HepG2 (cell line): Measurements from ENCODE around the gene ANKRD66. TPM values are rescaled to one million over a fixed set of nuclear protein-coding genes. Genes with fewer than 3 reads are reported as not detected.

Experiments used
- ATAC-seq: fragments of 200-7000 bp; cut with Tn5 transposase; 3 replicates; pipeline ENCODE4 v1.9.1; 2020; ENCODE audit warnings: mild to moderate bottlenecking, moderate library complexity
- BruUV-seq: library from RNA; stranded (reverse); fragments of 400-500 nt; replicated peaks from 2 replicates; lab custom pipeline; 2021; lab: Mats Ljungman, UMichigan
- CTCF ChIA-PET: fragments of 300-600 bp; formaldehyde crosslinking; extraction: SDS; loops from one replicate; lab custom pipeline; 2021; ENCODE audit warnings: low total read pairs, inconsistent platforms, low intra/inter-chr PET ratio; lab: Yijun Ruan, JAX
- POLR2A ChIA-PET: fragments of 350-600 bp; sonication (Branson Sonifier 250); formaldehyde crosslinking; loops from one replicate; lab custom pipeline; 2020; ENCODE audit warnings: antibody characterized with exemption, inconsistent platforms; lab: Yijun Ruan, JAX
- DNase-seq: peaks from one replicate; pipeline ENCODE4 v3.0.0-alpha.2; 2015; ENCODE audit warnings: low spot score
- FAIRE-seq: peaks from 3 replicates; lab custom pipeline; 2011; peaks lifted over from hg19 to GRCh38; lab: Jason Lieb, UNC
- H2AFZ ChIP-seq: one replicate; pipeline ENCODE4 v1.6.1; 2011; ENCODE audit warnings: low read length, inconsistent platforms
- H3K27ac ChIP-seq: fragments of 300-600 bp; 3 replicates; pipeline ENCODE4 v1.8.0; 2011; ENCODE audit warnings: mixed run types, mild to moderate bottlenecking, mixed read lengths, low read length, inconsistent platforms; ENCODE audit not compliant: insufficient read depth; ENCODE audit errors: extremely low read length
- H3K27me3 ChIP-seq, 2 experiments: fragments of 200-600 bp in 1 of 2; 2 replicates in 1 of 2; 3 replicates in 1 of 2; pipeline versions ENCODE4 v1.6.0 to v1.8.0; 2011; ENCODE audit warnings: low read length in 2 of 2, mild to moderate bottlenecking in 2 of 2, moderate library complexity in 2 of 2, inconsistent platforms in 1 of 2; ENCODE audit not compliant: insufficient read depth in 2 of 2, control insufficient read depth in 1 of 2
- H3K36me3 ChIP-seq, 2 experiments: fragments of 200-600 bp in 1 of 2; replicated peaks in 1 of 2; 2 replicates in 1 of 2; 3 replicates in 1 of 2; pipeline versions ENCODE4 v1.5.1 to v1.8.0; 2011; ENCODE audit warnings: low read length in 2 of 2, inconsistent platforms in 1 of 2; ENCODE audit not compliant: insufficient read depth in 2 of 2, control insufficient read depth in 1 of 2
- H3K4me1 ChIP-seq: 2 replicates; pipeline ENCODE4 v1.5.1; 2012; ENCODE audit warnings: low read length, inconsistent platforms; ENCODE audit not compliant: insufficient read depth
- H3K4me2 ChIP-seq: 2 replicates; pipeline ENCODE4 v1.6.0; 2011; ENCODE audit warnings: low read depth, low read length, inconsistent platforms
- H3K4me3 ChIP-seq, 3 experiments: fragments of 200-600 bp in 1 of 3; sonication (generic), shearing (Covaris generic) in 1 of 3; replicated peaks in 1 of 3; 2 replicates each; pipeline ENCODE4 v1.5.1; 2011 to 2016; ENCODE audit warnings: low read length in 3 of 3, inconsistent platforms in 2 of 3, low read depth in 2 of 3, mild to moderate bottlenecking in 2 of 3, control low read depth in 1 of 3, mixed read lengths in 1 of 3; ENCODE audit not compliant: insufficient read depth in 1 of 3
- H3K79me2 ChIP-seq: one replicate; pipeline ENCODE4 v1.6.1; 2011; ENCODE audit warnings: low read length, inconsistent platforms; ENCODE audit not compliant: insufficient read depth
- H3K9ac ChIP-seq: 2 replicates; pipeline ENCODE4 v1.6.0; 2011; ENCODE audit warnings: mild to moderate bottlenecking, low read depth, low read length, inconsistent platforms; ENCODE audit not compliant: insufficient read depth
- H3K9me3 ChIP-seq: 2 replicates; pipeline ENCODE4 v1.5.1; 2012; ENCODE audit warnings: mild to moderate bottlenecking, low read length
- H4K20me1 ChIP-seq: 2 replicates; pipeline ENCODE4 v1.6.0; 2011; ENCODE audit warnings: inconsistent platforms, mild to moderate bottlenecking, low read length, moderate library complexity; ENCODE audit not compliant: insufficient read depth
- CCAR2 ChIP-seq: fragments of 200-400 bp; formaldehyde crosslinking; optimal IDR thresholded peaks from 2 replicates; pipeline ENCODE3; 2018; ENCODE audit warnings: low read depth, mild to moderate bottlenecking, low read length, moderate library complexity
- KDM5A ChIP-seq: fragments of 200-600 bp; sonication (generic); IDR thresholded peaks from 2 replicates; pipeline ENCODE4 v1.7.0; 2018; ENCODE audit warnings: antibody characterized with exemption, mild to moderate bottlenecking, low read length, borderline replicate concordance
- MAF1 ChIP-seq: sonication (generic); formaldehyde crosslinking; IDR thresholded peaks from 2 replicates; pipeline ENCODE4 v1.5.0; 2020; ENCODE audit warnings: missing genetic modification reagents, borderline replicate concordance
- SATB2 ChIP-seq: sonication (generic); formaldehyde crosslinking; IDR thresholded peaks from 2 replicates; pipeline ENCODE4 v1.5.0; 2020; ENCODE audit warnings: missing genetic modification reagents
- ZNF605 ChIP-seq: sonication (generic); formaldehyde crosslinking; IDR thresholded peaks from 2 replicates; pipeline ENCODE4 v1.8.0; 2022; ENCODE audit warnings: mild to moderate bottlenecking, missing genetic modification reagents
- ZNF616 ChIP-seq: sonication (generic); formaldehyde crosslinking; IDR thresholded peaks from 2 replicates; pipeline ENCODE4 v1.5.0; 2020; ENCODE audit warnings: low read depth, mild to moderate bottlenecking, missing genetic modification reagents
- ZNF713 ChIP-seq: sonication (generic); formaldehyde crosslinking; IDR thresholded peaks from 2 replicates; pipeline ENCODE4 v1.4.0; 2020; ENCODE audit warnings: mild to moderate bottlenecking, missing genetic modification reagents
- WGBS: methylation state at CpG from one replicate; pipeline ENCODE4 v1.1.6; 2017; ENCODE audit warnings: low lambda C conversion rate; 5-methylcytosine and 5-hydroxymethylcytosine counted together
- in situ Hi-C: cut with HindIII; loops from 2 replicates; pipeline ENCODE4 v1.10.0; 2017; ENCODE audit warnings: low pct_unique_long_range_greater_than_20kb; ENCODE audit not compliant: extremely low pct_ligation_motif_present
- intact Hi-C: fragments of 100-400 bp; cut with micrococcal nuclease; formaldehyde crosslinking; loops from one replicate; pipeline ENCODE4 v1.10.0; 2022; ENCODE audit not compliant: unreplicated experiment
- polyA plus RNA-seq, 8 experiments: library from polyadenylated mRNA; depleted of rRNA in 3 of 8; stranded (reverse) in 7 of 8; unstranded in 1 of 8; fragments of >200 nt; fragmentation: Illumina TruSeq in 4 of 8; extraction: Trizol in 4 of 8; gene quantifications; 2 replicates each; pipeline versions ENCODE4 v1.2.1 to v1.2.3, GENCODE V29; 2011 to 2016; ENCODE audit warnings: low read depth in 4 of 8, missing spikeins in 1 of 8, mixed read lengths in 1 of 8; ENCODE audit not compliant: insufficient read depth in 1 of 8
- total RNA-seq, 5 experiments: library from RNA; depleted of rRNA; stranded (reverse); fragments of >200 nt; fragmentation: Illumina TruSeq; extraction: Trizol; gene quantifications; 2 replicates each; pipeline ENCODE4 v1.2.3, GENCODE V29; 2016; ENCODE audit warnings: low read depth in 1 of 5
- TF ChIP-seq, protein P1 (sequence below): sonication (generic); formaldehyde crosslinking; IDR thresholded peaks from 2 replicates; pipeline ENCODE4 v1.5.0; 2020; ENCODE audit warnings: missing genetic modification reagents
- TF ChIP-seq, protein P2 (sequence below): sonication (generic); formaldehyde crosslinking; IDR thresholded peaks from 2 replicates; pipeline ENCODE4 v1.4.0; 2020; ENCODE audit warnings: missing genetic modification reagents, mild to moderate bottlenecking, borderline replicate concordance

The ANKRD66 gene
- total and polyA plus RNA-seq, 2 of the 13 experiments (the other 11 are each of a cell fraction or from before 2014, with no cell fraction given), result not detected

DNA sequence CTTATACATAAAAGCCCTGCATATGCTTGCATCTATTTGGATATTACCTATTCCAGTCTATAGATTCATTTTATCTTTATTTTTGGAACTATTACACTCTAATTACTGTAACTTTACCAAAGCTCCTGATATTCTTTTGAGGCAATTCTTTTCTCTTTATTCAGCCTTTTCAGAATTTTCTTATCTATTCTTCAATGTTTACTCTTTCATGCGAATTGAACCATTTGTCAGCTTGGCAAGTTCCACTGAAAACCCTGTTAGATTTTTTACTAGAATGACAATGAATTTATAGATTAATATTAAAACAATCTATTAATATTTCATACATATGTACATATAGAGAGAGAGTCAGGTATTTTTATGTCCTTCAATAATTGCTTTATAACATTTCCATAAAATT lies 45.9 kb downstream of the ANKRD66 start:
- ATAC-seq (no peak), FAIRE-seq (no peak), DNase-seq (no peak)
- Histone ChIP-seq H3K27me3 (no peaks in the 10 kb centered on the region), H2AFZ (no peak overlapping the region), H3K9ac (no peak overlapping the region), H3K4me2 (no peak overlapping the region), H3K4me1 (peaks cover 23% of the 10 kb centered on the region), H3K4me3 (no peak overlapping the region), H4K20me1 (no peaks in the 10 kb centered on the region), H3K79me2 (no peaks in the 10 kb centered on the region), H3K9me3 (no peaks in the 10 kb centered on the region), H3K36me3 (no peaks in the 10 kb centered on the region), H3K27ac (no peak overlapping the region)
- WGBS, result 1% methylated on average over 1 of the region's 1 CpG
- in situ Hi-C loops, result no loop called here
- BruUV-seq, result no TSS peak
- TF ChIP-seq MAF1 (CRISPR knock-in tag) (no peak), ZNF616 (CRISPR knock-in tag) (no peak), ZNF713 (no peak), CCAR2 (no peak), KDM5A (no peak), ZNF605 (CRISPR knock-in tag) (no peak), SATB2 (no peak)
- TF ChIP-seq, protein P1, sequence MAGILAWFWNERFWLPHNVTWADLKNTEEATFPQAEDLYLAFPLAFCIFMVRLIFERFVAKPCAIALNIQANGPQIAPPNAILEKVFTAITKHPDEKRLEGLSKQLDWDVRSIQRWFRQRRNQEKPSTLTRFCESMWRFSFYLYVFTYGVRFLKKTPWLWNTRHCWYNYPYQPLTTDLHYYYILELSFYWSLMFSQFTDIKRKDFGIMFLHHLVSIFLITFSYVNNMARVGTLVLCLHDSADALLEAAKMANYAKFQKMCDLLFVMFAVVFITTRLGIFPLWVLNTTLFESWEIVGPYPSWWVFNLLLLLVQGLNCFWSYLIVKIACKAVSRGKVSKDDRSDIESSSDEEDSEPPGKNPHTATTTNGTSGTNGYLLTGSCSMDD, result no peak
- TF ChIP-seq, protein P2, sequence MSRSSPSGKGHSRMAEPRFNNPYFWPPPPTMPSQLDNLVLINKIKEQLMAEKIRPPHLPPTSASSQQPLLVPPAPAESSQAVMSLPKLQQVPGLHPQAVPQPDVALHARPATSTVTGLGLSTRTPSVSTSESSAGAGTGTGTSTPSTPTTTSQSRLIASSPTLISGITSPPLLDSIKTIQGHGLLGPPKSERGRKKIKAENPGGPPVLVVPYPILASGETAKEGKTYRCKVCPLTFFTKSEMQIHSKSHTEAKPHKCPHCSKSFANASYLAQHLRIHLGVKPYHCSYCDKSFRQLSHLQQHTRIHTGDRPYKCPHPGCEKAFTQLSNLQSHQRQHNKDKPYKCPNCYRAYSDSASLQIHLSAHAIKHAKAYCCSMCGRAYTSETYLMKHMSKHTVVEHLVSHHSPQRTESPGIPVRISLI (CRISPR knock-in tag), result no peak
- intact Hi-C loops, result no loop called here
- ChIA-PET CTCF (no interaction called here), POLR2A (no interaction called here)
